ENCODE data around the gene PTPN4.
A peak's percentile ranks its signal among the peaks of the same experiment; 100 is the strongest.

PTPN4 gene

DNA sequence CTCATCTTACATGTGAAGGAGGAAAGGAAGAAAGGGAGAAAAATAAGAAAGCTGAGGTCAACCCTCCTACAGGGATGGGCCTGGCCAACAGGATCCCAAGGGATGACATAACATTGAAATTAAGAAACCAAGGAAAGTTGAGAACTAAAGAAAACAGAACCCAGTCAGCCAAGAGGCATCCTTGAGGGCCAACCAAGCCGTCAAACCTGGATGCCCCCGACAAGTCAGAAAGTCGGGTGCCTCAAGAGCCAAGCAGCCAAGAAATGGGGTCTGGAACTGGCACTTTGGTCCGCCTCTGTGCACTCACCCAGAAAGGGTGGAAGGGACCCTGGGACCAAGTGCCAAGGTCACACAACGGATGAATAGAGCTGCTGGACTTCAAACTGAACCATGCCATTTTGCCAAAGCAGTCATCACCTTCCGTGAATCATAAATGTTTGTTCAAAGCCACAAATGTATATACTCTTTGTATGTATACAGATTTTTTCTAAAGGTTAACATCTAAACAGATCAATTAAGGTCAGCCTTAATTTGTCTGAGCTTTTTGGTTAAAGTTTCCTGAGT is 27.0 kb upstream of the PTPN4 start:
- no peak for DNase-seq

DNA sequence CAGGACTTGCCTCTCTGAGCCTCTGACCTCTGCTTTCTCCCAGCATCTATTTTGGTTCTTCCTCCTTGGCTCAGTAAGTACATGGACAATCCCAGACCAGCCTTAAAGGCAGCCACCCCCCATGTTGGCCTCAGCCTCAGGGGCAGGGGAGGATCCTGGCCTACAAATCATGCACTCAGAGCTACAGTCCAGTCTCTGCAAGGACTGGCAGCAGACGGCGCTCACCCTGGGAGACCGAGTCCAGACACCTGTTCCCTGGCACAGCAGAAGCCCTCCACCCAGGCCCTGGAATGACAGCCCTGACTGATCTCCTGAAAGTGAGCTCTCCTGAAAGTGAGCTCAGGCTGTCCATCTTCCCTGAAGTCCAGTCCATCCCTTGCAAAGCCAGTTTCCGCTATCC is 25.7 kb upstream of the PTPN4 start:
- DNase-seq = no peak

DNA sequence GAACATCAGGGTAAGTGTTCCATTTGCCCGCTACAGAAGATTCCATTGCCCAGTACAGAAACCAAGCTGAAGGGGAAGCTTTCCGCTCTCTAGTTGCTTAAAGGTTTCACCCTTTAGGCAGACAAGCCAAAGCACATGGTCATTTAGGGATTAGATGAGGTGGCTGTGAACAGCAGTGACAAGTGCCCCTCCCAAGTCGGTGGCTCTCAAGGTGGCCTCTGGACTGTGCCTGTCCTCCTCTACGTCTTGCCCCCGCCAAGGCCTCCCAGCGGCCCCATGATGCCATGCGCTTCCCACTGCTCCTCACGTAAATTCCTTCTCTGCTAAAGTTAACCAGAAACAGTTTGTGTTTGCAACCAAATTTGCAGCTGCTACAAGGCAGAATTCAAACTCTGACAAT is 24.2 kb upstream of the PTPN4 start:
- DNase-seq = no peak

DNA sequence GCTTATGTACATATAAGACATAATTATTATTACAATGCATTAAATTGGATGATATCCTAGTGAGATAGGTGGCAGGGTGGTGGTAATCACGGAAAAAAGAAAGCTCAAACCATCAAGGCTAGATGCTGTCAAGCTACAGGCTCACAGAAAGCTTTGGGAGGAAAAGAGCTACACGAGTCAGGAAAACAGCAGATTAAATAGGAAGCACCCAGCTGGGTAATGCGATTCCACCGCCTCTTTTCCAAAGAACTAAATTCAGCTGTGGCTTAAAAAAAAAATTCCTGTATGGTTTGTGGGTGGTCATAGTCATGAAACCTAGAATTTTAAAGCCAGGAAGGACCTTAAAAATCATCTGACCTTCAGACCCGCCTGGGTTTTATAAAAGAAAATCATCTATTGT is 23.7 kb upstream of the PTPN4 start:
- DNase-seq = no peak

DNA sequence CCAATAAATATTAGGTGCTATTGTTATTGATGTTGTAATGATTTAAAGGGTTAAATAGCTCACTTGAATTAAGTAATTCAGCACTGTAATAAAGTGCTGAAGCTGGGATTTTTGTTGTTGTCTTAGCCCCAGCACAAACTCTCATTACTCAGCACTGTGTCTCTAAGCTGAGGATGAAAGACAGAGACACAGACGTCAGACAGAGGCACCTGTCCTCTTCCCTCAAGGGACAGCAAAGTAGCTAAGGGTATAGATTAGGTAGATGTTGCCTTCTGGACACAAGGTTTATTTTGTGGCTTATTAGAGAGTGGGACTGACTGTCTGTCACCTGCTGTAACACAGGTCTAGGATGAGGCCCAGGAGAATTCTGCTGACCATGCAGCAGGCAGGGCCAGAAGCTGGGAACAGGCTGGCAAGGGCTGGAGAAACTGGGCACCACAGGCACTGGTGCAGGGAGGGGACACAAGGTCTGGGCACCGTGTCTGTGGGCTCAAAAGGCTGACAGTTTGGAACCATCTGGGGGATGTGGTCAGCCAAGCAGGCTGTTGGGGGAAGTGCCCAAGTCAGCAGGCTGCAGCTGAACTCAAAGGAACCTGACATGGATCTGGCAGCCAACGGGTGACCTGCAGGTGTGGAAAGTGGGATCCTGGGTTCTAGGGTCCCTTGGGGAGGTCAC is 20.0 kb upstream of the PTPN4 start:
- DNase-seq = peak in 16 of 51 donors; percentile 6 to 55 (median 25)

DNA sequence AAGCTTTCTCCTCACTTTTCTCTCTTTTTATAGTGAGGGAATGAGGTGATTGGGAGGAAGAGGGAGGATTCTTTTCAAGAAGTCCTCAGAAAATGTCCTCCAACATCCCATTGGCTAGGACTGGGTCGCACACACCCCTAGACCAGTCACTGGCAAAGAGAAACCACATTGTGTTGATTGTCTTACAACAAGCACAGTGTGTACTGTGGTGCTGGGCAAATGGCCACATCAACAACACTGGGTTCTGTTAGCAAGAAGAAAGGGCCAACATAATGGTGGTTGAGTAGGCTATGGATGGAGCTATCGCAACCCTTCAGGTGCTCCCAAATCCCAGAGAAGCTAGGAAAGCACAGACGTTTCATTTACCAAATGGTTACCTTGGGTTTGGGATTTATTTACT is 18.7 kb upstream of the PTPN4 start:
- peak in 20 of 51 donors; percentile 3 to 64 (median 22) for DNase-seq

DNA sequence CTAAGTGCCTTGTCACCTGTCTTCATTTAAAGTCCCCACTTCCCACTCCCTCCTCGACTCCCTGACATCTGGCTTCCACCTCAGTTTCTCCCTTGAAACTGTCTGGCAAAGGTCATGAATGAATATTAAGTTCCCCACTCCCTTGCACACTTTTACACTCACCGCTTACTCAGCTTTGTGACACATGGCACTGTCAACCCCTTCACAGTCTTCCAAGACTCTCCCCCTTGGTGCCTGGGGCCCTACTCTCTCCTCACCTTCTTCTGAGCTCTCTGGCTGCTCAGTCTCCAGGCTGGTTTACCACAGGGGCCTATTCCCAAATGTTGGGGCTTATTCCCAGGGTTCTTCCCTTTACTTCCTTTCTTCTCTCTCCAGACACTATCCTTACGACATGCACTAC is 17.9 kb upstream of the PTPN4 start:
- DNase-seq = no peak

DNA sequence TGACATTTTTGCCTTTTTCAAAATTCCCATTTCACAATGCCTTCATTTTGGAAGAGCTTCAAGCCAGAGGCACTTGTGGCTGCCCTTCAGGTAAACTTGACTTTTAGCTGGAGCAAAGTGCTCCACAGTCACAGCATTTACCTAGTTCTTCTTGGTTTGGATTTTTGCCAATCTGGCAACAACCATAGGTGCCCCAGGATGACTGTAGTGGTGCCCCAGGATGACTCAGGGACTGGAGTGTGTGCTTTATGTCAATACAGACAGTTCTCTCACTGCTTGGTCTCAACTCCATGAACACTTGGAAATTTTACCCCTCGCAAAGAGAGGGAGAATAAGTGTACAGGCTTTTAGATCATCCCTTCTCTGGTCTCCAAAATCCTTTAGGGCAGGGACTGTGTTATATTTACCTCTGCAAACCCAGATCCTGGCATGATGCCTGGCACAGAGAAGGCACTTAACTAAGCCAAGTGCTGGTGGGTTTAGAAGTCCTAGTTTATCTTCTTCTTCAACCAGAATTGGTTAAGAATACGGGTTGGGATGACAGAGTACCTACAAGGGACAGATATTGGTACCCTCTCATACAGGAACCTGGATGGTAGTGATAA is 15.3 kb upstream of the PTPN4 start:
- DNase-seq = no peak

DNA sequence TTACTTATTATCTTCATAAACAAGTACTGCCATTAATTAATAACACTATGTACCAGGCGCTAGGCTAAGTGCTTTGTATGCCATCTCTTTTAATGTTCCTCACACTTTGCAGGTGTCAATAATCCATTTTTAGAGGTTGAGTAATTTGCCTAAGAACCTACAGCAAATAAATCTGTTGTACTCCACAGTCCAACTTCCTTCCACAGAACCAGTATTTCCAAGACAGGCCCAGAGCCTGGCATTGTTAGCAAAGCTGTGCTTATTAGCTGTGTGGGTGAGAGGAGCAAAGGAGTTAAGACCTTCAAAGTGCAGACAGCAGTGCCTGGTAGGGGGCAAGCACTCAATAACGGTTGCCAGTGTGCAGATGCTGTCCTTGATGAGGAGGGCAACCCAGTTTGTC is 14.2 kb upstream of the PTPN4 start:
- no peak for DNase-seq

DNA sequence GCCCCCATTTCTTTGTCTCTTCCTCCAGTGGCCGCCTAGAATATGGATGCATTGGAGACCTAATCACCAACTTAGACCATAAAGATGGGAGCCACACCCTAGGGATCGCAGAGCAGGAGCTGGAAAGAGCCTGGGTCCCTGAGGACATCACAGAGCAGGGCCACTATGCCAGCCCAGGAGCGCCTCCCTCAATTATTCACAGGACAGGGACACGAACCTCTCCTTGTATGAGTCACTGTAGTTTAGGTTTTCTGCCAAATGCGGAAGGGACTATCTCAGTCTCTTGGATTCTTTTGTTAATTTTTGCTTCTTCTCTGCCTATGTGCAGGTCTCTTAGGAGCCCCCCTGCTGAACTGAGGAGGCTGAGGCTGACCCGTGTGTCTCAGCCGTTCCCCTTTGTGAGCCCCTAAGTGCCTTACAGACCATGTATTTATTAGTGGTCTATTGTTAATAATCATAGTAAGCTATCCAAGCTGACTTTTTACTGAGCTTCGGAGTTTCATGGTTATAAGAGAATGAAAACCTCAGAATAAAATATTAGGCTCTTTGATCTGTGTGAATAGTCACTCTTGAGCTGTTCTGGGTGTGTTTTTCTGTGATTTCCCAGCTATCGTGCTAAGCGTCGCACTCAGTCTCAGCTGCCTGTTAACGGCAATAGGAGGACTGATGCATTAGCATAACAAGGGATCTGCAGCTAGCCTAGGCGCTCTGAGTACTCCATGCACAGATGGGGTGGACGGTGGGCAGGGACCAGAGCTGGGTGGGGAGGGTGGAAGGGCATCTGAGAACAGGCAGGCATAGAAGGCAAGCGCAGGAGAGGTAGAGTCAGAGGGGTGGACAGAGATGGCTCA is 12.7 kb upstream of the PTPN4 start:
- no peak for DNase-seq

DNA sequence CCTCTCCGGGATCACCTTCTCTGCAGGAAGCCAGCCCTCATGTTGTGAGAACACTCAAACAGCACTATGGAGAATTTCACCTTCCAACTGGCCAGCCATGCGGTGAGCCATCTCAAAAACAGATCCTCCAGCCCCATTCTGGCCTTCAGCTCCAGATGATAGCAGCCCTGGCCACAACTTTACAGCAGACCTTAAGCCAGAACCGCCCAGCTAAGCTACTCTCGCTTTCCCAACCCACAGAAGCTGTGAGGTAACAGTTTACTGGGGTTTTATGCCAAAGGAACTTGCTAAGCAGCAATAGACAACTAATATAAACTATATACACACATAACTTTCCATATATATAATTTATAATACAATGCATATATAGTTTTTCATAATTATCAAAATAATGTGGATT is 11.6 kb upstream of the PTPN4 start:
- DNase-seq = no peak

DNA sequence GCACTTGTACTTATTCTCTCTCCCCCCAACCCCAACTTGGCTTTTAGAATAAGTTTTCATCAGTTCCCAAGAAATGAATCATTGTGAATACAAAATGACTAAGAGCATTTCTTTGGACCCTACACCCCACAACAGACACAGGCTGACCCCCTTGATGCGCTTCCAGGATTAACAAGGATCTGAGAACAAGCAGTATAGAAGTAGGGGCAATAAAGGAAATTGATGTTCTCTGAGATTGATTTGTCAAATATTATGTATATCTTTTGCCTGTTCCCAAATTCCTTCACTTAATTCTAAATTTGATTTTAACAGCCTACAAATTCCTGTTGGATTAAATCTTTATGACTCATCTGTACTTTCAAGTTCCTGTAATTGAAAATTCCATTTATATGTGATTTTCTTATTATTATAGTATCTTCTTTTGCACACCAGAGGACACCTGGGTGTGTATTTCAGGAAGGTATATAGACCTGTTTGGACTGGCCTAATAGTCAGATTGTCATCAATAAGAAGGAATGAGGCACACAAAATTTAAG is 10.2 kb upstream of the PTPN4 start:
- no peak for DNase-seq

DNA sequence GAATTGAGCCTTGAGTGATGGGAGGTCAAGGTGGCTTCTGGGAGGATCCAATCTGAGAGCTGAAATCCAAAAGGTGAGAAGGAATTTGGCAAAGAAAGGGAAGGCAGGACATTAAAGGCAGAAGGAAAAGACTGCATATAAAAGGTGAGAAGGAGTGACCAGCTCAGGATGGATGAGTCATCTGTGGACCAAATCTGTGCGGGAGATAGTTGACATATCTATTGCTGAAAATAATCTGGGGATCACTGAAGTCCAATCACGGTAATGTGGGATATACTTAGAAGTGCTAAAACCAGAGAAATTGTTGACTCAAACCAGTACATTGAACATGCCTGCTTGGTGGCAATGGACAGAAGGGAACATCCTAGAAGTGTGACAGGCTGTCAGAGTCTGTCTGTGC is 8.0 kb upstream of the PTPN4 start:
- DNase-seq = no peak

DNA sequence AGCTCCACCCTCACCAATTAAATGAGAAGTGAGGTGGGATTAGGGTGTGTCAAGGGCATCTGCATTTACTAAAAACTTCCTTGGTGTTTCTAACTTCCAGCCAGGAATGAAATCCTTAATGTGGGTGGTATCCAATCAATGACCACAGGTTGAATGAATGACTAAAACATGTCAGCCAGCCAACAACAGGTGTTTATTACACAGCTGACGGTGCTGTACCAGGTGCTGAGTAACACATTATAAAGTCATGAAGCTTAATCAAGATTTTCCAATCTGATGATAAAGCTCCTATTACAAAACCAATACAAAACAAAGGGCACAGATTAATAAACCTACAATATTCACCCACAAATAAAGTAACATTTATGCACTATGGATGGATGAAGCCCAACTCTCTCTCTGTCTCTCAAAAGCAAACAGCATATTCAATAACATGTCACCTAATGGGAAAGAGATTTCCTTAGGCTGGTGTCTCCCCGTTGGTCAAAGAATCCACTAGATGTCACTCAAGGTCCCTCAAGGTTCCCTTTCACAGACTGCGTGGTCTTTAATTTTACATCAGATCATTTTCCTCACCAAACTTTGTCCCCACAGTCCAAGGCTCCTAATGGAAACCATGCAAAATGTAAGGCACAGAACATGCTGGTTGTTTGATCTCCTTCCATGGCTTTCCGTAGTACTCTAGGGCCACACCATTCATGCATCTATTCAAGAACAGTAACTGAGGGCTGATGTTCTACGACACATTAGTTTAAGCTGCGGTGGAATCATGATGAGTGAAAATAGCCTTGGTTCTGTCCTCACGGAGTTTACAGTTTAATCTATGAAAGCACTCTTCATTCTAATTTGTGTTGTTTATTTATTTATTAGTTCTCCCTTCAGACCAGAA is 6.4 kb upstream of the PTPN4 start:
- DNase-seq = peak in 7 of 51 donors; percentile 8 to 34 (median 16)

DNA sequence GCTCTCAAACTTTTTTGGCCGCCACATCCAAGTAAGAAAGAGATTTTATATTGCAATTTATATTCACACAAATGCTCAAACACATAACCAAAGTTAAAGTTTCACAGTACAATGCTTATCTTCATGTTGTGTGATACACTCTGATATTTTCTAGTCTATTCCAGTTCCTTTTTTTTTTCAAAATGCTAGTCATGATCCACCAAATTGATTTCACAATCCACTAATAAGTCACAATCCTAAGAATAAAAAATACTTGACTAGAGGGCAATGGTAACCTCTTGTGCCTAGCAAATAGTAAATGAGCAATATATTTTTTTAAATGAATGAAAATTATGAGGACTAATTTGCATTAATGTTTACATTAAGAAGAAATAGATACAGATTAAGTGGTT is 5.8 kb upstream of the PTPN4 start:
- no peak for DNase-seq

DNA sequence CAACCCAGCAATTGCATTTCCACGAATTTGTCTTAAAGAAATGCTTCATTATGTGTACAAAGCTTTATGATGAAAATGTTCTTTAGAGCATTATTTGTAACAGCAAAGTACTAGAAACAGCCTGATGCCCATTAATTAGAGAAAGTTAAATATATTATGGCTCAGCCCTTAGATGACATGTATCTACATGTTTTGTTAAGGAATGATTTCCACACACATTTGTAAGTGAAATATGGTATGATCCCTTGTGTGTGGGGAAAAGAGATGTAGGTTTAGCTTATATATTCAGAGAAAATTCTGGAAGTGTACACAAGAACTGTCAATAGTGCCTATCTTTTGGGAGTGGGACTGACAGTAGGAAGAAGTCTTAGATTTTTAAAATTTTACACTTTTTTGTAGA is 3.8 kb upstream of the PTPN4 start:
- no peak for DNase-seq

DNA sequence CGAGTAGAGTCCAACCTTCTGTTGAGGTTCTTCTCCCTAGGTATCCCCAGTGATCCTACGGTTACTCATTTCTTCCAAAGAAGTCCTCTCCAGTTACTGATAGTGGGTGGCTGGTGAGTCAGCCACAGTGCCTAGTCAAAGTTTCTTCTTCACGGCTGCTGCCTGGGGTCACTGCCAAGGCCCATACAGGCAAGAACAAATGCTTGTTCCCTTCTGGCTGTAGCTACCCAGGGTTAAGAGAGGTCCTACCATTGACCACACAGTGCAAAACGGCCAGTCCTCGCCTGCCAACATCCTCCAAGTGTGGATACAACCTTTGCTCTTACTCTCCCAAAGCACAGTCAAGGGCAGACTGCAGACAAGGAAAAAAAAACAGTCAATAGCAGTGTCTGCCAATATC is 2.9 kb upstream of the PTPN4 start:
- DNase-seq = peak in 33 of 51 donors; percentile 3 to 82 (median 52)

DNA sequence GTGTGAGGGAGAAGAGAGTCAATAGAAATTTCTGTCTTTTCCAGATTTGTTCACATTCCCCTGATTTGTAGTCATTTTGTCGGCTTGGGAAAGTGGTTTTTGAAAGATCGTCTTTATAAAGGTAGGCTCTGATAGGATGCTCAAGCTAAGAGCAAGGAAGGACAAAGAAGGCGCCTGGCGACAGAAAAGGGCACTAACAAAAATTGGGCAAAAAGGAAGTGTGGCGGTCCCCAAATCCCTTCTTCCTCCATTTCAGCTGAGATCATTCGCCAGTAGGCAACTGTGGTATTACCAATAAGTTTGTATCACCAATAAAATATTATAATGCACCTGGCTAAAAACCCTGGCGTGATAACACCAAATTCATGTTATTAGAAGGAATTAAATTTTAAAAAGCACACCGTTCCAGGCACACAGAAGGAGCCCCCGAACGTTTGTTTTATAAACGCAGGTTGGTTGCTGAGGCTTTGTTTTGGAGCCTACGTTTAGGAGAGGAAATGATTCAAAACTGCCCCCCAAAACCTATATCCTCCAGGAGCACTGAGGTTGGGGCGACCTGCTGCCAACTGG is 756 bp upstream of the PTPN4 start:
- DNase-seq = peak in 1 of 51 donors; percentile 45

DNA sequence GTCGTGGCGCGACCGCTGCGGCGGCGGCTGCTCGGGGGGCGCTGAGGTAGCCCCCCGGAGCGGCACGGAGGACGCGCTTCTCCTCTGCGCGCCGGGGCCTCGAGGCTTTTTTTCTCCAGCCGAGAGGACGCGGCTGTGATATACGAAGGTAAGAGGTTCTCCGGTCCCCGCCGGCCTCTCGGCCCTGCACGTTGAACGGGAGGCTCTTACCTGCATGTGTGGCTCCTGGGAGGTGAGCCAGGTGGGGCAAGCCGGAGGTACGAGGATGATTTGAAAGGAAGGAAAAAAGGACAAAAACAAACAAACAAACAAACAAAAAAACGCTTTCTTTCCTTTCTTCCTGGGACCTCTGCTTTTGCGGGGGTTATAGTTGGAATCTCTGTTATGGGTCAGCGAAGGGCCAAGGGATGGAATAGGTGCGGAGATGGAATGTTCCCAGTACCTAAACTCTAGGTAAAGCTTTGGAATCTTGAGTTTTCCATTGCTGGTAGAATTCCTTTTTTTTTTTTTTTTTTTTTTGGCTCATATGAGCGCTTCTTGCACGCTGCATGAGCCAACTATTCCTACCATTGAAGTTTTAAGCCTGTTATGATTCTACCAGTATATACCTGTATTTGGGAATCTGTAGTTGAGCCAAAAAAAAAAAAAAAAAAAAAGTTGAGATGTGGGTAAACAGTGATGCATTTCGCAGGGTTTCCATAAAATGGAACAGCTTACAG is 674 bp downstream of the PTPN4 start:
- DNase-seq = peak in 11 of 51 donors; percentile 29 to 60 (median 46)

DNA sequence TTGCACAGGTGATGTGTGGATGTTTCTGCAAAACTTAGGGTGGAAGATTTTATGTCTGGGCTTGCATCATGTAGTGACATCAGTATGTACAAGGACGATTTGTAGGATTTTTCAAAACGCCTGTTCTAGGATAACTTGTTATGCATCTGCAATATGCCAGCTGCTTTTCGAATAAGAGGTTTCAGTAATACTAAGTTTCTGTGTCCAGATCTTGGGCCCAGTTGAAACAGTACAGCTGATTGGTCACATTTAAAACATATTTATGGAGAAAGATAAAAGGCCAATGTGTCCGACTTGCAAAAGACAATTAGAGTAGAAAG is 1.2 kb downstream of the PTPN4 start:
- DNase-seq = peak in 2 of 51 donors; percentile 30 to 37
